ENCODE measurements around the gene NHSL2.

Gene NHSL2

GRCh38 chrX:71990518-71990917, 79.9 kb downstream of the NHSL2 start:
- no peak for DNase-seq

DNA sequence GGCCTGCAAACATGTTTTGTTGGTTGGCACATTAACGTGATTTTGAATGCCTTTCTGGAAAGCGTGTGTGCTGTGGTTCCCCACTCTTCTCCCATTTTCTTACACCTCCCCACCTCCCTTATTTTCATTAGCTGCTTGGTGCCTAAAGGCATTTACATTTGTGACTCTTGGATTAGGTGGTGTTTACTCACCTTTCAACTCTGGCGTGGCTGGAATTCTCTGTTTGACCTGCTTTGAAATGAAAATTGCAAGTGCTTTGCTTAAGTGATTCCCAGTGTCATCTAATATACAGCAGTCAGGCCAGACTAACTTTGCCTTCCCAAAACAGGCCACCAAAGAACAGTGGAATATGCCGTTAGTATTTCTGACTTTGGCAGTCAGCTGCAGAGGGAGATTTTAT, 80.5 kb downstream of the NHSL2 start:
- no peak for DNase-seq

- no peak for DNase-seq
Observed at GRCh38 chrX:71992711-71993110, 82.1 kb downstream of the NHSL2 start.

DNA sequence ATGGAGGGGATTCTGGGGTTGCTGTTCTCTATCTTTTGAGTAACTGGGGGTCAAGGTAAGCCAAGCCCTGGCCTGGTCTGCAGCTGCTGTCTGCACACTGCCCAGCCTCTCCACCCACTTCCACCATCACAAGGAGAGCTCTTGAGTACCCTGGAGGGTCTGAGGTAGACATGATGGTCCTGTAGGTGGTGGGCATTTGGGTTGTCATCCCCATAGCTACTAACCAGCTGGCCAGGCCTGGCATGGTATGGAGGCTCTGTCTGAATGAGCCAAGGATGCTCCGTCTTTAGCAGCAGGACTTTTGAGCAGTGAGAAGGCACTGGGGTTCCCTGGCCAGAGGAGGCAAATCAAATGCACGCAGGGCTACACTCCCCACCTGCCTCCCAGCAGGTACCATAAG, 82.7 kb downstream of the NHSL2 start:
- no peak for DNase-seq

- DNase-seq = no peak
Observed at GRCh38 chrX:71994601-71995000, 84.0 kb downstream of the NHSL2 start.

- no peak for DNase-seq
Observed at GRCh38 chrX:71995122-71995521, 84.5 kb downstream of the NHSL2 start.

GRCh38 chrX:71996136-71996535, 85.5 kb downstream of the NHSL2 start:
- no peak for DNase-seq

GRCh38 chrX:71996826-71997225, 86.2 kb downstream of the NHSL2 start:
- DNase-seq = no peak

DNA sequence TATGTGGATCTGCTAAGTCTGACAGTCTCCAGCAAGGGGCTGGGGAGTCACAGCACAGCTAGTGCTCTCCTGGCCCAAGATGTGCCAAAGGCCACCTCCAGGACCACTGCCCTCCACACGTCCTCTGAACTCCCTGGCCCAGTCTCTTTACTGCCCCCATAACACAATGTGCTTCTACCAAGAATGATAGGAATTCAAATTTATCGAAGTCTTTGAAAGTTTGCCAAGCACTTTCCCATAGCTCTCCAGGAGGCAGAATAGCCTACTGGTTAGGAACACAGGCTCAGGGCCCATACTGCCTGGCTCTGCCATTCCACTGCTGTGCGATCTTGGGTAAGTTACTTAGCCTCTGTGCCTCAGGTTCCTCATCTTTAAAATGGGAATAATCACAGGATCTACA, 86.7 kb downstream of the NHSL2 start:
- no peak for DNase-seq

GRCh38 chrX:71998836-71999509, 88.3 kb downstream of the NHSL2 start:
- DNase-seq = peak in 2 of 56 donors; percentile 1 to 11

- no peak for DNase-seq
Observed at GRCh38 chrX:71999535-71999934, 88.9 kb downstream of the NHSL2 start.

GRCh38 chrX:72001471-72001870, 90.8 kb downstream of the NHSL2 start:
- no peak for DNase-seq

DNA sequence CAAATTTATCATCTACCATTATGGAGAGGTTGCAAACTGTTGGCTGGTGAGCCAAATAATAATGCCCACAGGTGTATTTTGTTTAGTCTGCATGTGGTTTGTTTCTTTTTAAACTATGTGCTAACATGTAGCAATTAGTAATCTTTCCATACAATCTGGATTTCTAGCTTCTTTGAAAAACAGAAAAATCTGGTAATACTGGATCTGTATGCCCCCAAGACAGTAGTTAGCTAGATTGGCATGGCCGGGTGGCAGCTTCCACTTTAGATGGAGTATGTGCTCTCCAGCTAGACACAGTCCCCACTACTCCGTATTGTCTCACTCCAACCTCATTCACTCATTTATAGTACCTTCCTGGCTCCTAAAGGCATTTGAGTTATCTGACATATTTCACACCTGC, 91.3 kb downstream of the NHSL2 start:
- DNase-seq = no peak

GRCh38 chrX:72002875-72003274, 92.2 kb downstream of the NHSL2 start:
- DNase-seq = no peak

- no peak for DNase-seq
Observed at GRCh38 chrX:72003811-72004750, 93.4 kb downstream of the NHSL2 start.

DNA sequence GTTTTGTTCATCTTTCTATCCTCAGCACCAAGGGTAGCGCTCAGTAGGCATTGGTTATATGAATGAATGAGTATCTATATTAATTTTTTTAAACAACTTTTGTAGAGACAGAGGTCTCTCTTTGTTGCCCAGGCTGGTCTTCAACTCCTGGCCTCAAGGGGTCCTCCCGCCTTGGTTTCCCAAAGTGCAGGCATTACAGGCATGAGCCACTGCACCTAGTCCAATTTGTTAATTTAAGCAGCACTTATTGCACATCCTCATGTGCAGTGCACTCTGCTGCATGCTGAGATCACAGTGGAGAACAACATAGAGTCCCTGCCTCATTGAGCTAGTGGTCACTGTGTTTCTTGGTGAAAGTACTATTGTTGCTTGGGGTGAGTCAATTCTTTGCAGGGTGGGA, 94.4 kb downstream of the NHSL2 start:
- DNase-seq = no peak

GRCh38 chrX:72006461-72006860, 95.8 kb downstream of the NHSL2 start:
- no peak for DNase-seq

DNA sequence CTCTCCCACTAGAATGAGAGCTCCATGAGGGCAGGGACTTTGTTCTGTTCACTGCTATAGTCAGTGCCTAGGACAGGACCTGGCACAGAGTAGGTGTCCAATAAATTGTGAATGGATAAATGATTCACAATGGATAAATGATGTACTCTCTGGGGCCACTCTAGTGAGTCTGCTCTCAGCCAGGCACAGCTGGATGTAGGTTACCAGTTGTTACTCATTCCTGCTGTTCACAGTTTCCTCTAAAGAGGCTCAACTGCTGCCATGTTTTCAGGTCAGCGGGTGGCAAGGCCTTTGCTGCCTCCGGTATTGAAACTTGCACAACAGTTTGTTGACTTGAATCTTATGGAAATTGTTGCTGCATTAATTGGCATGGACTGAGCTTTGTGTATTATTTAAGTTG, 99.1 kb downstream of the NHSL2 start:
- DNase-seq = no peak

DNA sequence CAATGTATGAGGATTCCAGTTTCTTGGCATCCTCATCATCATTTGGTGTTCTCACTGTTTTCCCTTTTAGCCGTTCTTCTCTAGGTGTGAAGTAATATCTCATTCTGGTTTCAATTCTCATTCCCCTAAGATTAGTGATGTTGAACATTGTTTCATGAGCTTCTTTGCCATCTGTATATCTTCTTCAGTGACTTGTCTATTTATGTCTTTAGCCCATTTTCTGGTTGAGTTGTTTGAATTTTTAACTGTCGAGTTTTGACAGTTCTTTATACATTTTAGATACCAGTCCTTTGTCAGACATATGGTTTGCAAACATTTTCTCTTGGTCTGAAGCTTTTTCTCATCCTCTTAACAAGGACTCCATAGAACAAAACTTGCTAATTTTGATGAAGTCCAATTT, 101.1 kb downstream of the NHSL2 start:
- DNase-seq = no peak

- no peak for DNase-seq
Observed at GRCh38 chrX:72015383-72015782, 104.7 kb downstream of the NHSL2 start.

DNA sequence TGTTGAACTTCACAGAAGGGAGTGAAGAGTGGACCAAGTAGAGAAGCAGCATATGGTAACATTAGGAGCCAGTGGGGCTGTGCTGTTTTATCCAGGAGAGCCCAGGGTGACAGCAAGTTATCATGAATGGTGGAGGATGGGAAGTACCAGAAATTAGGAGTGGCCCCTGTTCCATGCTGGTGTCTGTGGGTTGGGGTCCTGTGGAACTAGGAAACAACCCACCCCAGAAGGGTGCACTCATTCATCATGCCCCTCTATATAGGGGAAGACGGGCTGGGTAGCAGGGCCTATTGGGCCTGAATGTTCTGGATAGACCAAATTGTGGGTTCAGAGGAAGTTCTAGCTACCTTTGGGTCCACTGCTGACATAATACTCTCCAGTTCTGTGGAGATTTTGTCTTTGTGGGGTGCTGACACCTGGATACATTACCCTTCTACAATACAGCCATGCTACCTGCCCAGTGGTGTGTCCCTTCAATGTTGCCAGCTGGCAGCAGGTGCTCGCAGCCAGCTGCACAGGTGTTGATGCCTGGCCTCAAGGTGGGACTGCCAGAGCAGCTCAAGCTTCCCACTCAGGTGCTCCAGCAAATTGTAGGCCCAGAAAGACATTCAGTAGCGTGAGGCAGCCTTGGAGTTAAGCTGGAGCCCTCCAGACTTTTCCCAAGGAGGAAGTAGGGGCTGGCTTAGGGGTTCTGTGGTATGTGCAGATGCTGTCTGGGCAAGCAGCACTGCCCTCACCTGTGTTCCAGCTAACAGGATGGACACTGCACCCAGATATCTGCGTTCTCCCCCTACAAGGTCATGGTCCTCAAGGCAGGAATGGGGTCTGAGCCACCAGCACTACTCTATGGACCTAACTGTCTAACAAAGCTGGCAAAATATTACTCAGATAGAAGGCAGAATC, 106.5 kb downstream of the NHSL2 start:
- no peak for DNase-seq
